ENCODE measurements around the gene MR1.

DNA sequence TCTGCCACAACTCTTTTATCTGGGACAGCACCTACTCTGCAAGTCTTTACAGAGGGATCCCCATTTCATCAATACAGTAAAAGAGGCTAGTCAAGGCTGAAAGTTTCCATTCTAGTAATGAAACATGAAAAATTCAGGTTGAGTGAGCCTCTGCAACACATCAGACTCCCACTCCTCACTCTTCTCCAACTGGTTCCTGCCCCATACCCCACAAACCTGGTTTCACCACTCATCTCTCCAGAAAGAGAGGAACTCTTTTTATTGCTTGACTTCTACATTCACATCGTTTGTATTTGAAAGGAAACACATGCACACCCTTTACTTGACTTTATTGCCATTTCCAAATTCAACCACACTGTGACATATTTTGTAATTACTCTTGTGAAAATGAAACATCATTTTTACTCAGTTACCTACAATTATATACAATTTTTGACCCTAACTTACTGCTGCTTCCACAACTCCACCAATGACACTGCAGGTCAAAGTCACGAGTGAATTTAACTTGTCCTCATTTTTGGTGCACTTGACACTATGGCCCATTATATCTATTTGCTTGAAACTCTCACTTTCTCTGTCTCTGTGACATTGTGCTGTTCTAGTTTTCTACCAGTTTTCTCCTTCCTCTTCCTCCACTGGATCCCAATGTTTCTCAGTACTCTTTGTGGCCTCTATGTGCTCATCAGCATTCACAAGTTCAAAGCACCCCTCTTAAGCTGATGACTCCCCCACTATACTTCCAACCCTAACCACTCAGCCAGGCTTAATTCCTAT, 19.1 kb upstream of the MR1 start:
- no peak for TF ChIP-seq YY1 (IDR thresholded peaks at IDR 0.05; ENCODE audit: insufficient read depth, insufficient read length)
- no peak for TF ChIP-seq ZNF274 (IDR thresholded peaks at IDR 0.05; ENCODE audit: low read depth, low read length)
- TF ChIP-seq SUZ12 (IDR thresholded peaks at IDR 0.05; ENCODE audit: extremely low read depth, insufficient read depth, insufficient read length), result no peak

Data from NT2/D1 (cell line).